GM19372 (cell line): Measurements from ENCODE around the gene ZFYVE27.

Experiments used
- ATAC-seq: cut with Tn5 transposase; IDR thresholded peaks from one replicate; pipeline ENCODE4 v1.9.1; 2021; ENCODE audit warnings: mild to moderate bottlenecking, low read depth, moderate library complexity; ENCODE audit not compliant: unreplicated experiment

Gene ZFYVE27

DNA sequence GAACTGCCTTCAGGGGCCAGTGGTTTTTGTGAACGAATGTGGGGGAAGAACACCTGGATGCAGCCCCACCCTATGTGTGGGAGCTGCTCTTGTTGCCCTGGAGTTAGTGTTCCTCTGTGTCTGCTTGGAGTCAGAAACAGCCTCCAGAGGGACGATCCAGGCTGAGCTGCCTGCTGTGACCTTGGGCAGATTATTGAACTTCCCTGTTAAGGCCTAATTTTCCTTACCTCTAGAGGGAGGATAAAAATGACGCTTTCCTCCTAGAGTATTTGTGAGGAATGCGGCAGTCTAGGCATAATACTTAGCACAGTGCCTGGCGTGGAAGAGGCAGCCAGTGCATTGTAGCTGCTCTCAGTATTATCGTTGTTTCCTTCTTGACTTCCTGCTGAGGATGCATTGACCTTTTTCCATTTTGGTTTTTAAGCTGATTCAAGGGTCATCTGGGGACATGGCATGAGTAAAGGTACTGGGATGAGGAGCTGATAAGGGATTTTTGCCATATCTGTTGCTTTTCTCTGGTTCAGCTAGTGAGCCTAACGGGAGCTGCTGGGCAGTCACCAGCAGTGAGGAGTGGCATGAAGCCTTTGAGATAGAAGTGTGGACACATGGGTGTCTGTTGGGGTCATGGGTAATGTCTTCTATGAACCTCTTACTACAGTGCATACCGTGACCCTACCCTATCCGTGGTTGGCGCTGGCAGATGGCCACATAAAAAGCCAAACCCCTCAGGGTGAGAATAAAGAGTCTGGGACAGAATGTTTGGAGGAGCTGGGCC lies 6.4 kb downstream of the ZFYVE27 start:
- ATAC-seq: no peak

DNA sequence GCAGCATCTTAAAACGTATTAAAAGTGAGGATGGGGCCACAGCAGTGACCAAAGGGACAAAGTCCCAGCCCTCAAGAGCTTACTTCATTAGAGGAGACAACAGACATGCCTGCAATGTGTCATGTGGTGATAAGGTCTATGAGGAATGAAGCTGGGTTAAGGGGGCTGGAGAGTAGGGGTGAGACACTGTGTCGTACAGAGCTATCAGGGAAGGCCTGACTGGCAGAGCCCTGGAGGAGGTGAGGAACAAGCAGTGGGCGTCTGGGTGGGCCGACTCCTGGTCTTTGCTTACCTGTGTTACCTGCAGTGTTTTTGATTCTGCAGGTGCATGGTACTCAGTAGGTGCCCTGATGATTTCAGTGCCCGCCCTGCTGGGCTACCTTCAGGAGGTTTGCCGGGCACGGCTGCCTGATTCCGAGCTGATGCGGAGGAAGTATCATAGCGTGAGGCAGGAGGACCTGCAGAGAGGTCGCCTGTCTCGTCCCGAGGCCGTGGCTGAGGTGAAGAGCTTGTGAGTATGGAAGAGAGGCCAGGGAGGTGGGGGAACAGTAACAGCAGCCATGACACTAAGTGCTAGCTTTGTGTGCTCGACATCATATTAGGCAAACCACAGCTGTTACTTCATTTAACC lies 7.6 kb downstream of the ZFYVE27 start:
- no peak for ATAC-seq

DNA sequence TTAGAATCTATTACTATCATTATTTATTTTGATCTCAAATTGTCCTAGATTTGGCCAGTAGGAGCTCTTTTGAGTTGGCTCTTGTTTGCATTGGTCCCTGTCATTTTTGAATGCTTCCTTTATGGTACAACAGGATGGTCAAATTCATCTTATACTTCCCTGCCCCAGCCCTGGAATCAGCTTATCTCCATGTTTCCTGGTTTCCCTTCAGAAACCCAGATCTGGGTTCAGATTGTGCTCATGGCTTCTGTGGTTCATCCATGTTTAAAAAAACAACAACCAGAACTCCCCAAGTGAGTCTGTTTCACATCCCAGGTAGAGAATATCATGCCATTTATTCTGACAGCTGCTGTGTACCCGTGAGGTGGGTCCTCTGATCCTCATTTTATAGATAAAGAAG lies 10.6 kb downstream of the ZFYVE27 start:
- no peak for ATAC-seq

DNA sequence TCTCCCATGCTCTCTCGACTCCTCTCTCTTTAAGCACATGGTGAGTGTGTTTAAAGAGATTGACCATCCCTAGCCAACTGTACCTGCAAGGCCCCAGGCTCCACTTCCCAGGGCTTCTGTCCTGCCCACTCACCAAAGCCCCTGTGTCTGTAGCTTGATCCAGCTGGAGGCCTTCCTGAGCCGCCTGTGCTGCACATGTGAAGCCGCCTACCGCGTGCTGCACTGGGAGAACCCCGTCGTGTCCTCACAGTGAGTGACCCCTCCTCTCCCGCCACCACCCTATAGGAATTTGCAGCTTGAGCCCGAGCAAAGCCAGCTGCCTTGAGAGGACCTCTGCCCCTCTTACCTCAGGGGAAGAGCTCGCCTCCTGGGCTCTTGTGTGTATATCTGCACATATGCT lies 11.2 kb downstream of the ZFYVE27 start:
- no peak for ATAC-seq

DNA sequence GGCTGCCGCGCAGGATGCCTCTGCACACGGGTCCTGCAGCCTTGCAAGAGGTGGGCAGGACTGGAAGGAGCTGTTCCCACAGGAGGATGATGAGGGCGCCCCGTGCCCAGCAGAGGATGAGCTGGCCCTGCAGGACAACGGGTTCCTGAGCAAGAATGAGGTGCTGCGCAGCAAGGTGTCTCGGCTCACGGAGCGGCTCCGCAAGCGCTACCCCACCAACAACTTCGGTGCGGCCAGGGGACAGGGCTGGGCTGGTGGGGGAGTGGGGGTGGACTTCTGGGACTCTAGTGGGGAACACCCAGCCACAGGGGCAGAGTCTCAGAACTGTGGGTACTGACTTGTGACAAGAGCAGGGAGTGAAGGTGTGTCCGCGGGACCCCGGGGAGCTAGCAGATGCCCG lies 16.0 kb downstream of the ZFYVE27 start:
- no peak for ATAC-seq

DNA sequence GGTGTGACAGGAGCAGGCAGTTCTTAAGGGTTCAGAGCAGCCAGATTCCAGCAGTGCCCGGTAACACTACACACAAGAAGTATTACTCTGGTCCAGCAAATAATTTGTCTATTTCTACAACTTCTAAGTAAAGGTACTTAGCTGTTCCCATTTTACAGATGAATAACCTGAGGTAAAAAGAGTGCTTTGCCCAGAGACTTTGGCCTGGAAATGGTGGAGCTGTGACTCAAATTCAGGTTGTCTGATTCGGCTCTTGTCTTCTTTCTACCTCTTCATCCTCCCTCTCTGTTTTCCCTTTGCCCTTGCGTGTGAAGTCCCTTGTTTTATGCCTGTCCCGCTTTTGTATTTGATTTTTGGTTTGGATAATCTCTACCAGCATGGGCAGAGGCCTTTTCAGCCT lies 17.8 kb downstream of the ZFYVE27 start:
- no peak for ATAC-seq

DNA sequence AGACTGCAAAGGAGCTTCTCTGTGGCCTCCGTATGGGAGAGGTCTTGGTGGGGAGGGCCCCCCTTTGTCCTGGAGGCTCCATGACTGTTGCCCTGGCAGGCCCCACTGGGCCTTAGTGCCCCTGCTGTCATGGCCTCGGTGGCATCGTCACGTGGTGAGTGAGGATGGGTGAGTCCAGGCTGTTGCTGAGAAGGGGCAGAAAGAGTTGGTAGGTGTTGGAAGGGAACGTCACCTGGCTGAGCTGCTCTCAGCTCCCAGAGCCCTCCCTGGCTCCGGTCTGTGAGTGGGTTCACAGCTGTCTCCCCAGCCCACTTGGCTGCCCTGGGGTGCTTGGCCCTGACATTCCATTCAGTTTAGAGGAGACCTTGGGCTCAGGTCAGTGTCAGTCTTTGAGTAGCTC lies 18.8 kb downstream of the ZFYVE27 start:
- no peak for ATAC-seq

DNA sequence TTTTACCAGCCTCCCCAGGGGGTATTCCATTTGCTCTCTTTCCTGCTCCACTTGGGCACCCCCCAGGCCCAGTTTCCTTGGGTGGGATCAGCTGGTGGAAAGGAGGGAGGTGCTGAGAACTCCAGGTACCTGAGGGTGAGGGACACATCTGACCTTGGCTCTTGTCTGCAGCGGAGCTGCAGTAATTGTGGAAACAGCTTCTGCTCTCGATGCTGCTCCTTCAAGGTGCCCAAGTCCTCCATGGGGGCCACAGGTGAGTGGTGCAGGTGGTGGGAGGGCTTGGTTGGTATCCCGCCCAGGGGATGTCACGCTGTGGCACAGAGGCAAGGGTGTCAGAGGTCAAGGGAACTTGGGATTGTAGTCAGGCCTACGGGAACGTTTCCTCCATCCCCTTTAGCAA lies 20.5 kb downstream of the ZFYVE27 start:
- ATAC-seq: no peak

DNA sequence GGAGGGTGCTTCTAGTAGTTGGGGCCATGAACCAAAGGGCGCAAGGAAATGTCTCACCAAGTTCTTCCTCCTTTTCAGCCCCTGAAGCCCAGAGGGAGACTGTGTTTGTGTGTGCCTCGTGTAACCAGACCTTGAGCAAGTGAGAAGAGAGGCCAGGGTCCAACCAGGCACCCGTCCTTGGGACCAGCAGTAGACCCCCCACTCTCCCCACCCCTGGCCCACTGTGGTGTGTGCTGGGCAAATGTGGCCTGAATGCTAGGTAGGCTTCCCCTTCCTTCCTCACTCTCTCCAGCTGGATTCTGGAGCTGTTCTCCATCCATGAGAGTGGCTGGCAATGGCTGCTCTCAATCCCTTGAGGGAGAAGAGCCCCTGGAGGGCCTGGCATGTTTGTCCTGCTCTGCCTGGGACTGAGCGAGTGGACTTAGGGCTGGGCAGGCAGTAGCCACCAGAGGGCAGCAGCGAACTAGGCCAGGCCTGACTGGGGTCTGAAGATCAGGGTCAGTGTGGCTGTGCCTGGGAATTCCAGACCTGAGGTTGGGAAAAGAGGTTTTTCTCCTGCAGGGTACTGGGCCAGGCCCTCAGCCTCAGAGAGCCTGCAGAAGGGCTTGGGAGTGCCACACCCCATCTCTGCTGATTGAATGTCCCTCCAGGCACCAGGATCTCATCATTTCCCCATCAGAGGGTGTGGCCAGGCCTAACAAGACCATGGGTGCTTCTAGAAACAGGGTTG lies 22.4 kb downstream of the ZFYVE27 start:
- ATAC-seq: no peak

DNA sequence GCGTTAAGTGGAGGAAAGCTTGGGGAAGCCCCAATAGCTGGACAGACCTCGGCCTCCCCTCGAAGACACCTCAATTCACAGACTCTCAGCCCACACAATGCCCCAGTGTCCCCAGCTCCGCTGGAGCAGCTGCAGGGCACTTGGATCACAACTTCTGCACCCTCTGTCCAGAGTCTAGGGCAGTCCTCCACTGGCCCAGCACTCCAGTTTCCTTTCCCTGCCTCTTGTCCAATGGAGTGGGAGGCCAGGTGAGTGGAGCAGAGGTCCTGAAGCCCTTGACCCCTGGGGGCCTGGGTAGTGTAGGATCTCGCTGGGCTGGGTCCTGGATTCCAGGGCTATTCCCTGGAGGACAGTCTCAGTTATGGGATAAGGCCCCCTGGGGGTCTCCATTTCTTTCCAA lies 23.0 kb downstream of the ZFYVE27 start:
- ATAC-seq: no peak

DNA sequence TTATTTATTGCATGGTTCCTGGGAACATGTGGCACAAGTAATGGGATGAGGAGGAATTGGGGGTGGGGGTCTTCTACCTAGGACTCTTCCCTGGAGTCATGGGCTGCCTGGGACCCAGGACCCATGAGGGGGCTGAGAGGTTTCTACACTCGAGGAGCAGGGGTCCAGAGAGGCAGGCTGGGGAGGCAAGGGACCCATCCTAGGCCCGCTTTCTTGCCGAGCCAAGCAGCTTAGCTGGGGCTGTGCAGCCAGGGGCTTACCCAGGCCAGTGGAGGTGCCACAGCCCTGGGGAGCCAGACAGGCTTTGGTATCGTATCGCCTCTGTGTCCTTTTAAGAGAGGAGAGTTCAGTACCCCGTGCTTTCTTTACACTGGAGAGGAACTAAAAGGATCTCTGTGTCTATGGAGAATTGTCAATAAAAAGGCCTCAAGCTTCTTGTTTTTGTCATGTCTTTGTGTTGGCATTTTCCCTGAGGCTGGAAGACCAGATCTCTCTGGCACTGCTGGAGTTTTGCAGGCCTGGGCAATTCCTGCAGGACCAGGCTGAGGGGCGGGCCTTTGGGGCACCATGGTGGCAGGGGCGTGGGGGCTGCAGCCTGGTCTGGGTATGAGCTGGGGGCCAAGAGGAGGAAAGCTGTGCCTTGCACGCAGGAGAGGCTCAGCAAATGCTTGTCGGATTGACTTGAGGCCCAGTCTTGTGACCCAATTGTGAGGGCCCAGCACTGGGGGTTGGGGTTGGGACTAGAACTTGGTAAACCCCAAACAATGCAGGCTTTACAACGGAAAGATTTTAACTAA lies 23.7 kb downstream of the ZFYVE27 start:
- no peak for ATAC-seq

DNA sequence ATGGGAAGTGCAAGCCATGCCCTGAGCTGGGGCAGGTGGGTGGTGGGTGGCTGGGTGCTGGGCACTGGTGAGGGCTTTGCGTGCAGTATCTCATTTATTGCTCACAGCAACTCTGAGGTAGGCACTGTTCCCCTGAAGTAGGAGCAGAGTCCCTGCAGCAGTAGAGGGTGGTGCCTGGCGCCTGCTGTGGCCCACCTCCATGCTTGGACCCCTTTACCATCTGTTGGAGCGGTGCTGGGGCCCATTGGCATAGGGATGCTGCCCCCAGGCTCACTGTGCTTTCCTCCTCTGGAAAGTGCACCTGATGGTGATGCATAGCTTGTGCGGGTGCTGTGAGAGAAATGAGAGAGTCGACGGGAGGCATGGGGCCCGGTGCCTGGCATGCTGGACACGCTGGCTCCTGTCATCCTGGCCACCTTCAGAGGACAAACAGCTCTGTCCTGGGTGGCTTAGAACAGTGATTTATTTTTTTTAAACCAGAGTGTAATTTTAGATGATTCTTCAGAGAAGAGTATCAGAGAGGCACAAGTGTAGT lies 24.5 kb downstream of the ZFYVE27 start:
- ATAC-seq: no peak

DNA sequence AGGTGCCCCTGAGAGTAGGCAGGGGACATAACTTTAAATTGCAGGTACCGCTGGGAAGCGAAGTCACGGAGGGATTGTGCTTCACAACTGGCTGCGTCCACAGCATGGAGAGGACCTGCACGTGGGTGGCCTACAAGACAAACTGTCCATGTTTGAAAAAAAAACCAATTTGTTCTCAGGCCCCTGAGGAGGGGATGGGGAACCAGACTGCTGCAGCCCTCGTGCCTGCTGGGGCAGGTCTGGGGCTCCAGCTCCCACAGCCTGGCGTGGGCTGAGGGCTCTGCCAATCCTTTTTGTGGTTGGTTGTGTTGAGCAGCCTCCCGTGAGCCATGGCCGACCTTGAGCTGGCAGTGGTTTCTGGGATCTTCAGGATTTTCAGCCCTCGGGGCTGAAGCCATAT lies 25.1 kb downstream of the ZFYVE27 start:
- ATAC-seq: no peak

DNA sequence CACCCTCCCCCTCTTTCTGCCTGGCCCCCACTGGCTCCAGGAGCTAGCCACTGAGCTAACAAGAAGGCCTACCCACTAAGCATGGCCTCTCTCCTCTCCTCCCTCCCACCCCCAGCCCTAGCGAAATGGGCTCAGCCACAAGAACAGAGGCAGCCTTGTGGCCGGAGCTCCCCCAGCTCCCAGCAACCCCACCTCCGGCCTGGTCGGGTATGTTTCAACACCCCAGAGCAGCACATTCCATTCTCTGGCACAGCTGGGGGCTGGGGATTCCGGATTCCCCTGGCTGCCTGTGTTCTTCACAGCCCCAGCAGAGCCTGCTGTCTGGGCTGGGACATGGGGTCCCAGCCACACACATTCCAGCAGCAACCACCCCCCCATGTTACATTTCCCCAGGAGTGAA lies 25.9 kb downstream of the ZFYVE27 start:
- no peak for ATAC-seq

DNA sequence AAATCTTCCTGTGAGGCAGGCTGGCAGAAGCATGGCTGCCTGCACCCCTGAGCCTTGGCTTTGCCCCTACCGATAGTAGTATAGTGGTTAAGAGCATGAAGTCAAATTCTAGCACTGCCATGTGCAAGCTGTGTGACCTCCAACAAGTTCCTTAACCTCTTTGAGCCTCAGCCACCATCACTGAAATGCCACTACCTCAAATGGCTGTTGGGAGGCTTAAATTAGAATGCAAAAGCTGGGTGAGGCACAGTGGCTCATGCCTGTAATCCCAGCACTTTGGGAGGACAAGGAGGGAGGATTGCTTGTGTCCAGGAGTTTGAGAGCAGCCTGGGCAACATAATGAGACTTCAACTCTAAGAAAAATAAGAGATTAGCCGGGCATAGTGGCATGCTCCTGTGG lies 26.5 kb downstream of the ZFYVE27 start:
- no peak for ATAC-seq

DNA sequence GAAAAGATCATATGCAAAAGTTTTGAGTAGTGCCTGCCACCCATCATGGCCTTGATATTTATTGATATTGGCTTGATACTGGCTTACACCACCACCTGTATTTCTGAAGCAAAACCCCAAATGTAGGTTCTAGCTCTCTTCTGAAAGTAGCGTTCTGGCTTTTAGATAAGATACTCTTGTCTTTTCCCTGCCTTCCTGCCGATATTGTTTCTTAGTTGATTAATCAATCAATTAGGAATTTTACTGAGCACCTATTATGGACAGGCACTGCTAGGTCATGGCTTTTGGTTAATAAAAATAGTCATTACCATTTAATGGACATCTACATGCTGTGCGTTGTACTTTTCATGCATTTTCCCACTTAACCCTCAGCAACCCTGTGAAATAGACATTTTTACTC lies 27.0 kb downstream of the ZFYVE27 start:
- no peak for ATAC-seq

DNA sequence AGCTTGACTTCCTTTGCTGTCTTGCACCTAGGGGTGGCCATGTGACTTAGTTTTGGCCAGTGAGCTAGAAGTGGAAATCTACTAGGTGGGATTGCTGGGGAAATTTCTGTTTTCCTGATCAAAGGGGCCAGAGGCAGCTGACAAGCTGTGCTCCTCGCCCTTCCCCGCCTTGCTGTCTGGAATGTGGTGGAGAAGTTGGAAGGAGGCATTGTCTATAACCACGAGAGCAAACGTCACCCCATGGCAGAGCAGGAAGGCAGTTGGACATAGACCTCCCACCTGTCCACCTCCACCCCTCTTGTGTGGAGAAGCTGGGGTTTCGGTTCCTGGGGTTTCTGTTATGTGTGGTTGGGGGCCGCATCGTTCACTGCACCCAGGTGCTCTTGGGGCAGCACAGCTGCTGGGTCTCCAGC lies 27.6 kb downstream of the ZFYVE27 start:
- no peak for ATAC-seq

DNA sequence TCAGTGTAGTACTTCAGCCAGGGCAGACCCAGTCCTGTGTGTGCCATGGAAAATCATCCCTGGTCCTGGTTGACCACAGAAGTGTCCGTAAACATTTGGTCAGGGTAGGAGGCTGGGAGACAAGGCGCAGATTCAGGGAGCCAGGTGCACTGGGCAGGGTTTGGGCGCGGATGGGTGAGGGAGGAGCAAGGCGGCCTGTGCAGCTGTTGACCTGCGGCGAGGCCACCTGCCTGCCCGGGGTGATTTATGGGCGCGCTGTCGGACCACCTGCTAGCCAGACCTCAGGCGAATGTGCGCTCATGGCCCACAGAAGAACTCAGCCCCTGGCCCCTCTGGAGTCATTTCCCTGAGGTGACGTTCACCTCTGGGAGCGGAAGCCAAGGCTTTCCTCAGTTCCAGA lies 28.3 kb downstream of the ZFYVE27 start:
- no peak for ATAC-seq

DNA sequence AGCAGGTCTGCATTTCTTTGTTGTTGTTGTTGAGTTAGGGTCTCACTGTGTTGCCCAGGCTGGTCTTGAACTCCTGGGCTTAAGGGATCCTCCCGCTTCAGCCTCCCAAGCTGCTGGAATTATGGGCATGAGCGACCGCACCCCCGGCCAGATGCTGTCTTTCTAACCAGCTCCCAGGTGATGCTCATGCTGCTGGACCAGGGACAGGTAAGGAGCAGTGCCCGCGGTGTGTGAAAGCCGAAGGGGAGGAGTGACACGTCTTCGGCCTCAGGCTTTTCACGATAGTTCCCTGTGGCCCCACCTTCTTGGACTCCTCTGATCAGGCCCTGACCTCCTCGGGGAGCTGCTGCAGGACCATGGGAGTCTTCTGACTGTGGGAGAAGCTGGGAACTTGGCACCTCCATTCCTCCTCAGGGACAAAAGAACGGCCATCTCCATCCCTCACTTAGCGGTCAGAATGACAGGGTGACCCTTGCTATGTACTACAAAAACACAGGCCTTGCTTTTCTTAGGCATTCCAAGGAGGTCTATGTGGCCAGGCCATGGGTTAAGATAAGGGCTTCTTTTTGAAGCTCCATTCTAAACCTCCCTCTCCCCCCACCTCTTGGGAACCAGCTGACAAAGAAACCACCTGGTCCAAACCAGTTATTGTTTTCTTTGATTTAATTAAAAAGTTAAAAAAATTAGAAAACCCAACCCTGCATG lies 29.3 kb downstream of the ZFYVE27 start:
- ATAC-seq: no peak
